Chondrocyte (in vitro differentiated cells): ENCODE results near the gene UVRAG. TPM values are rescaled to one million over a fixed set of nuclear protein-coding genes. Genes with fewer than 3 reads are reported as not detected.

Experiments
- DNase-seq: peaks from one replicate; pipeline ENCODE4 v3.0.0; 2021; ENCODE audit warnings: mixed read lengths, low spot score
- H3K27ac Mint-ChIP-seq: one replicate; pipeline ENCODE4 v1.8.0; 2021; ENCODE audit warnings: mild to moderate bottlenecking, moderate library complexity, mixed read lengths; ENCODE audit not compliant: unreplicated experiment
- H3K27me3 Mint-ChIP-seq: 2 replicates; pipeline ENCODE4 v1.8.0; 2021; ENCODE audit warnings: low read depth, mixed read lengths
- H3K36me3 Mint-ChIP-seq: 2 replicates; pipeline ENCODE4 v1.8.0; 2021; ENCODE audit warnings: low read depth, mixed read lengths
- H3K4me1 Mint-ChIP-seq: 2 replicates; pipeline ENCODE4 v1.8.0; 2021; ENCODE audit warnings: low read depth, mild to moderate bottlenecking, mixed read lengths
- H3K4me3 Mint-ChIP-seq: one replicate; pipeline ENCODE4 v1.8.0; 2021; ENCODE audit warnings: mild to moderate bottlenecking, moderate library complexity, mixed read lengths; ENCODE audit not compliant: unreplicated experiment
- H3K9me3 Mint-ChIP-seq: 2 replicates; pipeline ENCODE4 v1.8.0; 2021; ENCODE audit warnings: low read depth, mixed read lengths
- total RNA-seq: library from RNA; stranded (reverse); gene quantifications from 3 replicates; pipeline ENCODE4 v1.2.1, GENCODE V29; 2021
- TF ChIP-seq, protein P1 (sequence below): fragments of 200-600 bp; sonication (generic); IDR thresholded peaks from 2 replicates; pipeline ENCODE4 v1.5.0; 2021; ENCODE audit warnings: antibody characterized with exemption, mild to moderate bottlenecking, moderate library complexity

UVRAG gene
- total RNA-seq, 1 donor from 2014 or later = 16.9 TPM

GRCh38 chr11:75841739-75842138 lies 26.7 kb downstream of the UVRAG start:
- H3K4me1 Mint-ChIP-seq = peaks cover 15% of the 10 kb centered on the region
- no peak overlapping the region for H3K4me3 Mint-ChIP-seq
- DNase-seq = no peak
- TF ChIP-seq, protein P1, sequence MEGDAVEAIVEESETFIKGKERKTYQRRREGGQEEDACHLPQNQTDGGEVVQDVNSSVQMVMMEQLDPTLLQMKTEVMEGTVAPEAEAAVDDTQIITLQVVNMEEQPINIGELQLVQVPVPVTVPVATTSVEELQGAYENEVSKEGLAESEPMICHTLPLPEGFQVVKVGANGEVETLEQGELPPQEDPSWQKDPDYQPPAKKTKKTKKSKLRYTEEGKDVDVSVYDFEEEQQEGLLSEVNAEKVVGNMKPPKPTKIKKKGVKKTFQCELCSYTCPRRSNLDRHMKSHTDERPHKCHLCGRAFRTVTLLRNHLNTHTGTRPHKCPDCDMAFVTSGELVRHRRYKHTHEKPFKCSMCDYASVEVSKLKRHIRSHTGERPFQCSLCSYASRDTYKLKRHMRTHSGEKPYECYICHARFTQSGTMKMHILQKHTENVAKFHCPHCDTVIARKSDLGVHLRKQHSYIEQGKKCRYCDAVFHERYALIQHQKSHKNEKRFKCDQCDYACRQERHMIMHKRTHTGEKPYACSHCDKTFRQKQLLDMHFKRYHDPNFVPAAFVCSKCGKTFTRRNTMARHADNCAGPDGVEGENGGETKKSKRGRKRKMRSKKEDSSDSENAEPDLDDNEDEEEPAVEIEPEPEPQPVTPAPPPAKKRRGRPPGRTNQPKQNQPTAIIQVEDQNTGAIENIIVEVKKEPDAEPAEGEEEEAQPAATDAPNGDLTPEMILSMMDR = no peak
- no peak overlapping the region for H3K27ac Mint-ChIP-seq
- H3K36me3 Mint-ChIP-seq = no peaks in the 10 kb centered on the region
- no peaks in the 10 kb centered on the region for H3K9me3 Mint-ChIP-seq
- no peaks in the 10 kb centered on the region for H3K27me3 Mint-ChIP-seq

DNA sequence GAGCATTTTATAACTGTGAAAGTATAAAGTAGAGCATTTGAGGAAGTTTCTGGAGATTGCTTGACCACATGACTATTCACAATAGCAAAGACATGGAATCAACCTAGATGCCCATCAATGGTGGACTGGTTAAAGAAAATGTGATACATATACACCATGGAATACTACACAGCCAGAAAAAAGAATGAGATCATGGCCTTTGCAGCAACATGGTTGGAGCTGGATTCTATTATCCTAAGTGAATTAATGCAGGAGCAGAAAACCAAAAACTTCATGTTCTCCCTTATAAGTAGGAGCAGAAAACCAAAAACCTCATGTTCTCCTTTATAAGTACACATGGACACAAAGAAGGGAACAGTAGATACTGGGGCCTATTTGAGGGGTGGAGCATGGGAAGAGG lies 30.3 kb downstream of the UVRAG start:
- no peaks in the 10 kb centered on the region for H3K9me3 Mint-ChIP-seq
- H3K4me1 Mint-ChIP-seq = peaks cover 21% of the 10 kb centered on the region
- DNase-seq = no peak
- H3K27me3 Mint-ChIP-seq = no peaks in the 10 kb centered on the region
- no peak overlapping the region for H3K4me3 Mint-ChIP-seq
- no peak overlapping the region for H3K27ac Mint-ChIP-seq
- TF ChIP-seq, protein P1 = no peak
- H3K36me3 Mint-ChIP-seq = no peaks in the 10 kb centered on the region

- Mint-ChIP-seq H3K9me3 (no peaks in the 10 kb centered on the region), H3K4me3 (no peak overlapping the region)
Measured at GRCh38 chr11:75849894-75850293, 34.9 kb downstream of the UVRAG start.

GRCh38 chr11:75850787-75851186 lies 35.8 kb downstream of the UVRAG start:
- H3K9me3 Mint-ChIP-seq = no peaks in the 10 kb centered on the region
- DNase-seq = no peak
- no peak overlapping the region for H3K4me3 Mint-ChIP-seq
- H3K27ac Mint-ChIP-seq = no peak overlapping the region
- H3K4me1 Mint-ChIP-seq = peaks cover 18% of the 10 kb centered on the region
- H3K27me3 Mint-ChIP-seq = no peaks in the 10 kb centered on the region
- TF ChIP-seq, protein P1 = no peak
- H3K36me3 Mint-ChIP-seq = no peaks in the 10 kb centered on the region

More at GRCh38 chr11:75849894-75850293, 34.9 kb downstream of the UVRAG start:
- H3K27me3 Mint-ChIP-seq = no peaks in the 10 kb centered on the region
- no peak for DNase-seq
- no peak overlapping the region for H3K27ac Mint-ChIP-seq
- H3K36me3 Mint-ChIP-seq = no peaks in the 10 kb centered on the region
- TF ChIP-seq, protein P1 = no peak
- peaks cover 18% of the 10 kb centered on the region for H3K4me1 Mint-ChIP-seq

DNA sequence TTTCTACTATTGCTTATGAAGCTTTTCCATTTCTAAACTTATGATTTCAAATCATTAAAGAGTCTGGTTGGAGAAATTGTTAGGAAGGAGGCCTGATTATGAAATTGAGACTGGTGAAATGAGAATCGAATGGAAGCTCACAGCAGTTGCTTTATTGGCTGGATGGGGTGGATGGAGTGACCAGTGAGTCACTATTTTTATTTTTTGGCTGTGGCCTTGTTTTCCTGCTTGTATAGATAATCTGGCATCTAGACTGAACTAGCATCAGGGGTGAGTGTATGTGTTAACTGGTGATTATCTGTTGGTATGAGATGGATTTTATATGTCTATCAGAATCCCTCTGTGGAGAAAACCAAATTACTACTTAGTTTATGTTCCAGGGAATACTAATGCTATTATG lies 36.2 kb downstream of the UVRAG start:
- no peaks in the 10 kb centered on the region for H3K9me3 Mint-ChIP-seq
- H3K27ac Mint-ChIP-seq = peak overlapping the region; percentile 29
- H3K36me3 Mint-ChIP-seq = no peaks in the 10 kb centered on the region
- no peak for DNase-seq
- TF ChIP-seq, protein P1 = no peak
- H3K27me3 Mint-ChIP-seq = no peaks in the 10 kb centered on the region
- H3K4me3 Mint-ChIP-seq = no peak overlapping the region
- H3K4me1 Mint-ChIP-seq = peaks cover 18% of the 10 kb centered on the region
